ENCODE measurements around the gene AGRN. TPM values are rescaled to one million over a fixed set of nuclear protein-coding genes. Genes with fewer than 3 reads are reported as not detected.

AGRN gene
- total and polyA plus RNA-seq, 2 of the 4 experiments (the other 2 are of a cell fraction) = 8.1 to 115 TPM

GRCh38 chr1:1072299-1072848 lies 52.5 kb downstream of the AGRN start:
- POLR2A ChIA-PET (ENCODE audit: unreplicated experiment) = interaction anchor here (0.6 kb wide), 1 partner anchor 12 kb away, joined by 3 read pairs; no protein-coding TSS in a partner anchor
- Histone ChIP-seq H3K4me1 (ENCODE audit: control insufficient read depth, insufficient read depth, low read length) (peaks cover 2% of the 10 kb centered on the region; the same call in 1 of the 2 replicates), H4K91ac (ENCODE audit: insufficient read depth, low read depth, low read length) (no peak overlapping the region), H3K18ac (ENCODE audit: low read depth, low read length) (no peak overlapping the region), H4K8ac (ENCODE audit: low read depth in 2 of 2, low read length in 2 of 2) (no peak overlapping the region), H3K9me1 (ENCODE audit: insufficient read depth, low read length) (no peaks in the 10 kb centered on the region), H4K20me1 (ENCODE audit: insufficient read depth, low read length) (no peaks in the 10 kb centered on the region), H2AK5ac (ENCODE audit: low read depth, low read length) (no peak overlapping the region), H4K5ac (ENCODE audit: low read depth, low read length) (no peak overlapping the region), H3K4me3 (ENCODE audit: insufficient read depth, low read depth, low read length) (no peak overlapping the region), H3K23ac (ENCODE audit: low read depth, low read length) (no peak overlapping the region), H2AK9ac (replicated peaks; ENCODE audit: low read depth, low read length, poor library complexity) (no peak overlapping the region), H3K79me1 (ENCODE audit: low read depth in 1 of 2, low read length in 2 of 2) (no peaks in the 10 kb centered on the region), H3K56ac (ENCODE audit: extremely low read depth, insufficient read depth, low read length) (no peak overlapping the region), H3K4me2 (ENCODE audit: low read depth, low read length) (no peak overlapping the region), H3K27ac (ENCODE audit: insufficient read depth, low read length) (no peak overlapping the region), H2BK120ac (ENCODE audit: low read depth, low read length) (no peak overlapping the region), H3K9ac (ENCODE audit: low read depth, low read length) (no peak overlapping the region), H3K9me3 (ENCODE audit: control insufficient read depth, insufficient read depth, low read length) (no peaks in the 10 kb centered on the region), H3K14ac (replicated peaks; ENCODE audit: low read depth, low read length) (no peak overlapping the region), H3K36me3 (ENCODE audit: control insufficient read depth, insufficient read depth, low read length) (no peaks in the 10 kb centered on the region), H2BK15ac (ENCODE audit: low read depth, low read length) (no peak overlapping the region), H2BK20ac (ENCODE audit: low read depth, low read length) (no peak overlapping the region), H3K4ac (ENCODE audit: low read depth, low read length) (no peak overlapping the region), H2BK5ac (ENCODE audit: low read depth, low read length, poor library complexity, severe bottlenecking) (no peak overlapping the region), H2AFZ (replicated peaks; ENCODE audit: low read length, poor library complexity) (no peak overlapping the region), H3K27me3 (ENCODE audit: control insufficient read depth, insufficient read depth, low read length) (no peaks in the 10 kb centered on the region; the same call in 1 of the 2 replicates)
- no TSS peak for BruUV-seq (replicated peaks)
- DNase-seq (no peak), ATAC-seq (ENCODE audit: low read depth) (no peak)
- dilution Hi-C loops (cut with HindIII; ENCODE audit: low sequenced_read_pairs, unreplicated experiment) (no loop called here), in situ Hi-C loops (cut with MboI; ENCODE audit: low sequenced_read_pairs) (no loop called here), intact Hi-C loops (cut with micrococcal nuclease) (no loop called here)
- WGBS, 2 experiments (ENCODE audit: extremely low coverage in 2 of 2, insufficient read length in 1 of 2) = 74% methylated on average over 9 of the region's 21 CpGs; no CpG with 5 or more reads in 1 of the 2 experiments
- CTCF ChIA-PET = no interaction called here
- TF ChIP-seq NFE2L2 (IDR thresholded peaks at IDR 0.05; ENCODE audit: low read depth, low read length) = no peak
- TF ChIP-seq SMC3 (IDR thresholded peaks at IDR 0.05; ENCODE audit: low read depth, low read length) = no peak
- no peak for TF ChIP-seq RCOR1 (IDR thresholded peaks at IDR 0.05; ENCODE audit: insufficient replicate concordance, low read length)
- TF ChIP-seq MXI1 (IDR thresholded peaks at IDR 0.05; ENCODE audit: borderline replicate concordance, low read depth, low read length) = no peak
- no peak for TF ChIP-seq RAD21 (IDR thresholded peaks at IDR 0.05; ENCODE audit: low read length)
- no peak for TF ChIP-seq POLR2A (IDR thresholded peaks at IDR 0.05; ENCODE audit: low read depth, low read length)
- TF ChIP-seq MAZ (IDR thresholded peaks at IDR 0.05; ENCODE audit: borderline replicate concordance, low read depth, low read length) = no peak
- no peak for TF ChIP-seq CEBPB (IDR thresholded peaks at IDR 0.05; ENCODE audit: low read depth, low read length)
- no peak for TF ChIP-seq FOS (IDR thresholded peaks at IDR 0.05; ENCODE audit: low read depth, low read length)
- TF ChIP-seq CTCF (conservative IDR thresholded peaks at IDR 0.05; ENCODE audit: low read depth, low read length) = no peak
- TF ChIP-seq CHD1 (IDR thresholded peaks at IDR 0.05; ENCODE audit: low read depth, low read length) = no peak
- no peak for TF ChIP-seq RFX5 (IDR thresholded peaks at IDR 0.05; ENCODE audit: low read depth, low read length)
- no peak for TF ChIP-seq ELK1 (IDR thresholded peaks at IDR 0.05; ENCODE audit: borderline replicate concordance, low read depth, low read length)
- no peak for TF ChIP-seq USF2 (IDR thresholded peaks at IDR 0.05; ENCODE audit: low read depth, low read length)

Measured in IMR-90 (cell line).